Pancreas (tissue), 10 donors: ENCODE data around the gene TFDP2. TPM values are rescaled to one million over a fixed set of nuclear protein-coding genes. Genes with fewer than 3 reads are reported as not detected.

Experiments used
- ATAC-seq, 4 donors: fragments of 200-7000 bp; cut with Tn5 transposase; one replicate each; pipeline versions ENCODE4 v1.8.0 to v1.9.1; 2020; ENCODE audit warnings: mild to moderate bottlenecking in 4 of 4, moderate library complexity in 4 of 4
- DNase-seq, 6 donors: peaks; one replicate each; pipeline ENCODE4 v3.0.0-alpha.2; 2020
- FAIRE-seq: peaks from 2 replicates; lab custom pipeline; 2012; peaks lifted over from hg19 to GRCh38; lab: Jason Lieb, UNC
- H3K27ac ChIP-seq, 4 donors: fragments of 200-600 bp; sonication (generic); 1 replicate in 3 of 4; 2 replicates in 1 of 4; pipeline versions ENCODE4 v1.5.0 to v1.8.0; 2020
- H3K27me3 ChIP-seq, 4 donors: fragments of 200-600 bp; one replicate each; pipeline ENCODE4 v1.8.0; 2021
- H3K36me3 ChIP-seq, 3 donors: fragments of 200-600 bp; sonication (generic) in 1 of 3; one replicate each; pipeline versions ENCODE4 v1.5.0 to v1.8.0; 2020 to 2021
- H3K4me1 ChIP-seq, 3 donors: fragments of 200-600 bp; one replicate each; pipeline ENCODE4 v1.8.0; 2021
- H3K4me3 ChIP-seq, 4 donors: fragments of 200-600 bp; sonication (generic) in 2 of 4; one replicate each; pipeline versions ENCODE4 v1.5.0 to v1.8.0; 2020 to 2021
- H3K9me3 ChIP-seq, 4 donors: fragments of 200-600 bp; one replicate each; pipeline ENCODE4 v1.8.0; 2021
- CTCF ChIP-seq, 4 donors: fragments of 200-600 bp; sonication (generic) in 3 of 4; IDR thresholded peaks; one replicate each; pipeline versions ENCODE4 v1.5.0 to v1.8.0; 2021; ENCODE audit warnings: antibody characterized with exemption in 4 of 4
- WGBS, 2 donors: extraction: QIAGEN DNeasy Blood & Tissue Kit; methylation state at CpG; one replicate each; pipeline ENCODE4 v1.1.7; 2013; 5-methylcytosine and 5-hydroxymethylcytosine counted together
- intact Hi-C, 3 donors: fragments of 100-400 bp; cut with DNase I; formaldehyde crosslinking; loops; one replicate each; pipeline versions ENCODE4 v1.11.1 to v1.14.2; 2022
- polyA plus RNA-seq, 2 donors: library from polyadenylated mRNA; stranded (reverse); fragments of 200-250 nt; gene quantifications; one replicate each; pipeline ENCODE4 v1.2.3, GENCODE V29; 2013
- total RNA-seq, 6 donors: library from RNA; stranded (reverse); fragmentation: NEBNext Ultra II Directional in 4 of 6; extraction: Animal tissue kit (Norgen Biotek cat#: 25700) in 4 of 6; gene quantifications; one replicate each; pipeline versions ENCODE4 v1.2.1 to v1.2.4, GENCODE V29; 2021 to 2023
- donor health status: healthy with polysubstance abuse.
- donor health status: DM: no; HTN: no; CAD: no; lungs with moderate emphysema.
- donor health status: DM: no; HTN: no; CAD: no.
- donor health status: control.
- donor health status: control.
- donor health status: Bipolar disorder and iron deficiency.
- donor health status: DM: yes; HTN: yes; CAD: no.
- donor health status: DM: no; HTN: no; CAD: no.
- donor health status: DM: no; HTN: no; CAD: no.
- donor health status: DM: yes; HTN: yes; CAD: no.

TFDP2 gene
- total and polyA plus RNA-seq, 8 donors, result 4.6 to 25.7 (median 16.8) TPM

DNA sequence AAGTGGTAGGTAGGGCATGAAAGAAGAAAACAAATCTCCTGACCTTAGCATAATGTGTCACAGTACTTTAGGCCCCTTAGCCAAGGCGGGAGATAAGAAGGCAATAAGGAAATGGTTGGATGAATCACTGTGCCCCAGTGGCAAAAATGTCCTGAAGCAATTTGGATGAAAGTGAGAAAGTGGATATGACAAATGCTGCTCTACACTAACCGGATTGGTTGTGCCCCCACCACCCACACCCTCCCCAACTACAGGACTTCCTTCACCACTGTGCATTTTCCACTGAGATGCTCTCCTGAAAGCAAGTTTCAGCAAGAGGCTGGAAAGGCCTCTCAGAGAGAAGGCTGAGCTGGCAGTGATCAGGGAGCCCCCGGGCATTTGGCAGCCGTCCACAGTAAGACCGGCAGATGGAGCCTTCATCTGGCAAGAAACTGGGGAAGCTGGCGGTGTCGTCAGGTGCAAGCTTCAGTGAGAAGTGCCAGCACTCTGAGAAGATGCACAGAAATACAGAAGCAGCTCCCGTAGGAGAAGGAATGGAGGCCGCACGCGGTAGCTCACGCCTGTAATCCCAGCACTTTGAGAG is 209.1 kb downstream of the TFDP2 start:
- Histone ChIP-seq H3K27ac (no peak overlapping the region), H3K9me3 (no peaks in the 10 kb centered on the region), H3K36me3 (no peaks in the 10 kb centered on the region), H3K4me3 (no peak overlapping the region), H3K27me3 (no peaks in the 10 kb centered on the region), H3K4me1 (no peaks in the 10 kb centered on the region)
- no peak for TF ChIP-seq CTCF (IDR thresholded peaks at IDR 0.05)
- 57 to 61% methylated on average over 12 of the region's 12 CpGs for WGBS, 2 donors
- FAIRE-seq (no peak), ATAC-seq (peak; percentile 15 to 78 (median 61)), DNase-seq (peak in 2 of 6 donors; percentile 7 to 25)
- intact Hi-C loops, result no loop called here

DNA sequence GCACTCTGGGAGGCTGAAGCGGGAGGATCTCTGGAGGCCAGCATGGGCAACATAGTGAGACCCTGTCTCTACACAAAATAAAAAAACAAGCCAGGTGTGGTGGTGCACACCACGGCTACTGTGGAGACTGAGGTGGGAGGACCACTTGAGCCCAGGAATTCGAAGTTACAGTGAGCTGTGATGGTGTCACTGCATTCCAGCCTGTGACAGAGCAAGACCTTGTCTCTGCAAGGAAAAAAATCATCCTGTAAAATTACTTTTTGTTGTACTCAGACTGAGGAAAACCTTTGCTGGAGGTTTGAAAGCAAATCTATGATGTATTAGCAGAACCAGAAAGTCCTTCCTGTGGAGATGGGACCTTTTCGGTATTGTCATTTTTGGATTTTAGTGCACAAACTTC is 209.6 kb downstream of the TFDP2 start:
- intact Hi-C loops, result no loop called here
- Histone ChIP-seq H3K4me1 (no peaks in the 10 kb centered on the region), H3K27ac (no peak overlapping the region), H3K27me3 (no peaks in the 10 kb centered on the region), H3K9me3 (no peaks in the 10 kb centered on the region), H3K36me3 (no peaks in the 10 kb centered on the region), H3K4me3 (no peak overlapping the region)
- ATAC-seq (peak in 1 of 4 donors; percentile 13), DNase-seq (no peak), FAIRE-seq (no peak)
- WGBS, 2 donors, result 88% methylated on average over 4 of the region's 4 CpGs
- TF ChIP-seq CTCF (IDR thresholded peaks at IDR 0.05), result no peak

DNA sequence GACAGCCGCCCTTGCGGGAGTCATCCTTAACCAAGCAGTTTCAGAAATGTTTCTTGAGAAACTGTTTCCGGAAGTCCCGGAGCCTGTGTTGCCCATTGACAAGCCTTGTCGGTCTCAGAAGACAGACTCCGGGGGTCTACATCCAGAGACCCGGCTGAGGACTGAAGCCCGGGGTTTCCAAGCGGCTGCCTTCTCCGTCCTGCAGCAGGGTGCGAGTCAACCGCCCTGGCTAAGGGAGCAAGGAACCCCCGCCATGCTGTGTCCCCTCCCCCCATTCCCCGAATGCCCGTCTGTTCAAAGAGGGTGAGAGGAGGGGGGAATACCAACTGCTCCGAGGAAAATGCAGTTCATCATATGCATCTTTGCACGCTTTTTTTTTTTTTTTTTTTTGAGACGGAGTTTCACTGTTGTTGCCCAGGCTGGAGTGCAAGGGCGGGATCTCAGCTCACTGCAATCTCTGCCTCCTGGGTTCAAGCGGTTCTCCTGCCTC is 211.3 kb downstream of the TFDP2 start:
- no peak for FAIRE-seq

DNA sequence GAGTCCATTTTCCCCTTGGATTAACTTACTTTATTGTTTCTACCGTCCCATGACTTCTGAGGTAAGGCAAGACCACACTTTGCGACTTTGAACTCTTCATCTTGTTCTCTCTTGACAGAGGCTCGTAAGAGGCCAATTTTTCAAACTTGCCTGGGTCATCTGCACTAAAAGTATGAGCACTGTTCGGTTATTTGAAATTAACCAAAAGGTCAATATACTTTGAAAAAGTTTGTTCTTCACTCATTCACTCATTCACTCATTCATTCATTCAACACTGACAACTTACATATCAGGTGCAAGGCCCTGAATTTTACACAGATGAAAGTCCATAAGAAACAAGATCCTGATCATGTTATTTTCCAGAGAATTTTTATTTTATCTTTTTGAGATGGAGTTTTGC is 215.0 kb downstream of the TFDP2 start:
- TF ChIP-seq CTCF (IDR thresholded peaks at IDR 0.05), result no peak
- intact Hi-C loops, result no loop called here
- DNase-seq, result no peak
- no peak for ATAC-seq
- Histone ChIP-seq H3K36me3 (no peaks in the 10 kb centered on the region), H3K27ac (no peak overlapping the region), H3K4me1 (no peaks in the 10 kb centered on the region), H3K9me3 (no peaks in the 10 kb centered on the region), H3K27me3 (no peaks in the 10 kb centered on the region), H3K4me3 (no peak overlapping the region)
- FAIRE-seq, result no peak
- 87% methylated on average over 4 of the region's 4 CpGs for WGBS, 2 donors

More for the DNA sequence above, 211.3 kb downstream of the TFDP2 start:
- intact Hi-C loops, result no loop called here
- ATAC-seq (no peak), DNase-seq (no peak)
- no peak overlapping the region for H3K27ac ChIP-seq
- TF ChIP-seq CTCF (IDR thresholded peaks at IDR 0.05), result no peak
- WGBS, 2 donors, result 93 to 94% methylated on average over 20 of the region's 20 CpGs
- H3K36me3 ChIP-seq, result no peaks in the 10 kb centered on the region
- H3K9me3 ChIP-seq, result no peaks in the 10 kb centered on the region
- no peaks in the 10 kb centered on the region for H3K4me1 ChIP-seq
- H3K4me3 ChIP-seq, result no peak overlapping the region
- H3K27me3 ChIP-seq, result no peaks in the 10 kb centered on the region
